MM.1S (cell line): ENCODE measurements around the gene H1-8.

Experiments
- DNase-seq: peaks from one replicate; pipeline ENCODE4 v3.0.0-alpha.2; 2015
- H2AFZ ChIP-seq: fragments of 300-600 bp; sonication (generic); 2 replicates; pipeline ENCODE4 v1.6.0; 2016; ENCODE audit warnings: antibody characterized with exemption, low read length
- H3F3A ChIP-seq: fragments of 300-600 bp; sonication (generic); 2 replicates; pipeline ENCODE4 v1.6.1; 2016; ENCODE audit warnings: mild to moderate bottlenecking, antibody characterized with exemption, low read length, moderate library complexity, mixed read lengths; ENCODE audit not compliant: insufficient read depth
- H3K27ac ChIP-seq: fragments of 300-600 bp; sonication (generic); 2 replicates; pipeline ENCODE4 v1.5.1; 2016; ENCODE audit warnings: mild to moderate bottlenecking, low read length
- H3K27me3 ChIP-seq: fragments of 300-600 bp; sonication (generic); replicated peaks from 2 replicates; pipeline ENCODE4 v1.6.0; 2016; ENCODE audit warnings: low read length; ENCODE audit not compliant: insufficient read depth
- H3K36me3 ChIP-seq: fragments of 300-600 bp; sonication (generic); replicated peaks from 2 replicates; pipeline ENCODE4 v1.6.1; 2016; ENCODE audit warnings: mild to moderate bottlenecking, low read length, mixed read lengths; ENCODE audit not compliant: insufficient read depth
- H3K4me1 ChIP-seq: fragments of 300-600 bp; sonication (generic); 2 replicates; pipeline ENCODE4 v1.6.1; 2016; ENCODE audit warnings: low read length, mixed read lengths
- H3K4me2 ChIP-seq: fragments of 300-600 bp; sonication (generic); 2 replicates; pipeline ENCODE4 v1.6.0; 2016; ENCODE audit warnings: low read depth, low read length
- H3K4me3 ChIP-seq: fragments of 300-600 bp; sonication (generic); 2 replicates; pipeline ENCODE4 v1.5.1; 2016; ENCODE audit warnings: low read length, mixed read lengths
- H3K79me2 ChIP-seq: fragments of 300-600 bp; sonication (generic); 2 replicates; pipeline ENCODE4 v1.6.1; 2016; ENCODE audit warnings: mixed run types, low read length, mixed read lengths
- H3K9ac ChIP-seq: fragments of 300-600 bp; sonication (generic); 2 replicates; pipeline ENCODE4 v1.6.1; 2016; ENCODE audit warnings: low read length, mixed read lengths
- H3K9me2 ChIP-seq: fragments of 300-600 bp; sonication (generic); replicated peaks from 2 replicates; pipeline ENCODE4 v1.6.1; 2016; ENCODE audit warnings: mild to moderate bottlenecking, low read length, mixed read lengths; ENCODE audit not compliant: insufficient read depth
- H3K9me3 ChIP-seq: fragments of 300-600 bp; sonication (generic); replicated peaks from 2 replicates; pipeline ENCODE4 v1.6.1; 2016; ENCODE audit warnings: mild to moderate bottlenecking, low read length, mixed read lengths; ENCODE audit not compliant: insufficient read depth
- H4K20me1 ChIP-seq: fragments of 300-600 bp; sonication (generic); 2 replicates; pipeline ENCODE4 v1.6.1; 2016; ENCODE audit warnings: mild to moderate bottlenecking, low read length, moderate library complexity, mixed read lengths; ENCODE audit not compliant: insufficient read depth
- CTCF ChIP-seq: fragments of 300-600 bp; sonication (generic); IDR thresholded peaks from 2 replicates; pipeline ENCODE4 v1.5.1; 2016; ENCODE audit warnings: antibody characterized with exemption, low read length, mixed read lengths
- EZH2 ChIP-seq: fragments of 300-600 bp; sonication (generic); optimal IDR thresholded peaks from 2 replicates; pipeline ENCODE3; 2017; ENCODE audit warnings: low read depth, mild to moderate bottlenecking, antibody characterized with exemption, low read length, mixed read lengths
- EZH2phosphoT487 ChIP-seq: fragments of 300-600 bp; sonication (generic); IDR thresholded peaks from 2 replicates; pipeline ENCODE4 v1.6.1; 2018; ENCODE audit warnings: antibody characterized with exemption, low read length

Gene H1-8

DNA sequence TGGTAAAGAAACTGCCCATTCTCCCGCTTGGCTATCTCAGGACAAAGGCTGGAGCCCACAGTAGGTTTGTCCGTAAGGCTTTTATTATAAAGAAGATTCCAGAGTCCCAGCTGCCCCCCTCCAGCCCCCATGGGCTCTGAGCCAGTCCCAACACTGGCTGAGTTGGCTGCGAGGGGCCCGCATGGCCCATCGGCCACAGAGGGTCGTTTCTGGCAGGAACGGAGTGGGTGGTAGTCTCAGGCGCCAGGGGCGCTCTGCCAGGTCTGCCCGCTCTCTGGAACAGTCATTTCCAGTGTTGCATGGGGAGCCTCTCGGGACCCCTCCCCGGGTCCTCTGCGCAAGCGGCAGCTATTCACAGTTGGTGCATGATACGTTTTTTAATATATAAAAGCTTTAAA lies 12.2 kb downstream of the H1-8 start:
- no peaks in the 10 kb centered on the region for H3K79me2 ChIP-seq
- no peaks in the 10 kb centered on the region for H3K27me3 ChIP-seq
- H3K27ac ChIP-seq, result no peak overlapping the region
- no peak overlapping the region for H3K4me3 ChIP-seq
- H3K9me3 ChIP-seq, result no peaks in the 10 kb centered on the region
- no peak overlapping the region for H3K9ac ChIP-seq
- TF ChIP-seq EZH2phosphoT487 (no peak), EZH2 (no peak), CTCF (no peak)
- no peaks in the 10 kb centered on the region for H3K9me2 ChIP-seq
- H3K4me2 ChIP-seq, result no peak overlapping the region
- no peak overlapping the region for H2AFZ ChIP-seq
- H3F3A ChIP-seq, result no peaks in the 10 kb centered on the region
- peaks cover 7% of the 10 kb centered on the region for H3K4me1 ChIP-seq
- H4K20me1 ChIP-seq, result no peaks in the 10 kb centered on the region
- no peaks in the 10 kb centered on the region for H3K36me3 ChIP-seq
- DNase-seq, result no peak

- Histone ChIP-seq H3K27ac (no peak overlapping the region), H3K79me2 (no peaks in the 10 kb centered on the region), H2AFZ (no peak overlapping the region), H3K4me2 (no peak overlapping the region), H3K36me3 (no peaks in the 10 kb centered on the region), H3K9ac (no peak overlapping the region), H3F3A (no peaks in the 10 kb centered on the region), H3K4me1 (peaks cover 7% of the 10 kb centered on the region), H3K9me2 (no peaks in the 10 kb centered on the region), H4K20me1 (no peaks in the 10 kb centered on the region), H3K4me3 (no peak overlapping the region), H3K27me3 (no peaks in the 10 kb centered on the region), H3K9me3 (no peaks in the 10 kb centered on the region)
- DNase-seq, result no peak
- no peak for TF ChIP-seq CTCF
- no peak for TF ChIP-seq EZH2
- no peak for TF ChIP-seq EZH2phosphoT487
Observed at GRCh38 chr3:129555616-129556357, 12.8 kb downstream of the H1-8 start.

DNA sequence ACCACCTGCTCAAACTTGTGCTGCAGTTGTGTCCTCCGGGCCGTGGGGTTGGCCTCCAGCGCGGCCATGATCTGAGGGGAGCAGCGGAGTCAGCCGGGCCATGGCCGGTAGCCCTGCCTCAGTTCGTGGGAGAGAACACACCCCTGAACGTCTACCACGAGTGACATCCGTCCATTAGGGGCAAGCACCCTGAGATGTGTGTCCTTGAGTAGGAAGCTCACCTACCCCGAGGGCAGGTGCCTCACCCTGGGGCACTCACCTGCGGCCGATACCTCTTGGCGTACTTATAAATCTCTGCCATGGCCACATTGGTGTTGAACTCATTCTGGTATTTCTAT lies 13.4 kb downstream of the H1-8 start:
- H3K4me3 ChIP-seq, result no peak overlapping the region
- no peaks in the 10 kb centered on the region for H4K20me1 ChIP-seq
- no peak overlapping the region for H3K4me2 ChIP-seq
- no peaks in the 10 kb centered on the region for H3K27me3 ChIP-seq
- H3F3A ChIP-seq, result no peaks in the 10 kb centered on the region
- H3K4me1 ChIP-seq, result peaks cover 7% of the 10 kb centered on the region
- H2AFZ ChIP-seq, result no peak overlapping the region
- no peaks in the 10 kb centered on the region for H3K79me2 ChIP-seq
- no peaks in the 10 kb centered on the region for H3K9me2 ChIP-seq
- TF ChIP-seq CTCF (no peak), EZH2 (no peak), EZH2phosphoT487 (no peak)
- H3K36me3 ChIP-seq, result no peaks in the 10 kb centered on the region
- no peak overlapping the region for H3K27ac ChIP-seq
- H3K9me3 ChIP-seq, result no peaks in the 10 kb centered on the region
- H3K9ac ChIP-seq, result no peak overlapping the region
- no peak for DNase-seq
